ENCODE results near the gene AMPD2.
"Not testable (repeated sequence)": the region's sequence is repeated elsewhere in the genome, so short reads cannot be mapped to it uniquely, and the experiment has no call there.

The AMPD2 gene

DNA sequence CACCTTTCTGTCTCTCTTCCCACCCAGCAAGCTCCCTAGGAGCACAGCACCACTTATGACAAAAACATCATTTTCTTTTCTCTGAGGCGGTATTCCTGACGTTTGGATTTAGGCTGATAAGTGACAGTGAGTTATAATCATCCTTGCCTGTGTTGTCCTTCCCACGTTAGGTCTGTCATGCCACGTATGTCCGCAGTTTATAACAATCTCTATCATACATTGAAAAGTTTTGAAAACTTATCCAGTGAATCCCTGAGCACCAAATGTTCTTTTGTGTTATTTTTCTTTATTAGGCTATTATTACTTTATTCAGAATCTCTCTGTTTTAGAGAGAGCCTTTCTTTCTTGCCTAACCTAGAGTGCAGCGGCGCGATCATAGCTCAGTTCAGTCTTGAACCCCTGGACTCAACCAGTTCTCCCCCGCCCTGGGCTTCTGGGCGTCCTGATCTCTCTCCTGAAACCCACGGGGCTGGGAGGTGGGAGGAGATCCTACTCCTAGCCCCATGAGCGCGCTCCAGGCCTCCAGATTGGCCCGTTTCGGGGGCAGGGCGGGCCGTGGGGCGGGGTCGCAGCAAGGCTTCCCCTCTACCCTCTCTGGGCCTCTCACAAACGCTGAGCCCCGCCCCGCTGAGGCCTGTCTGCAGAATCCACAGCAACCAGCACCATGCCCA lies 48.0 kb downstream of the AMPD2 start, which contains the start of gene GSTM2:
GSTM2 (plus strand) TSS at position 606 of the 671 bp plus-strand sequence; CDS start at position 665, 59 bp downstream.
- Mint-ChIP-seq H3K4me3 (peak within 1 kb of the TSS; percentile 68), H3K4me1 (ENCODE audit: low read depth) (peaks cover 19% of the 10 kb centered on the region), H3K9me3 (ENCODE audit: low read depth) (no peaks in the 10 kb centered on the region), H3K27ac (no peak within 1 kb of the TSS), H3K36me3 (peaks cover 3% of the 10 kb centered on the region), H3K27me3 (no peaks in the 10 kb centered on the region)

DNA sequence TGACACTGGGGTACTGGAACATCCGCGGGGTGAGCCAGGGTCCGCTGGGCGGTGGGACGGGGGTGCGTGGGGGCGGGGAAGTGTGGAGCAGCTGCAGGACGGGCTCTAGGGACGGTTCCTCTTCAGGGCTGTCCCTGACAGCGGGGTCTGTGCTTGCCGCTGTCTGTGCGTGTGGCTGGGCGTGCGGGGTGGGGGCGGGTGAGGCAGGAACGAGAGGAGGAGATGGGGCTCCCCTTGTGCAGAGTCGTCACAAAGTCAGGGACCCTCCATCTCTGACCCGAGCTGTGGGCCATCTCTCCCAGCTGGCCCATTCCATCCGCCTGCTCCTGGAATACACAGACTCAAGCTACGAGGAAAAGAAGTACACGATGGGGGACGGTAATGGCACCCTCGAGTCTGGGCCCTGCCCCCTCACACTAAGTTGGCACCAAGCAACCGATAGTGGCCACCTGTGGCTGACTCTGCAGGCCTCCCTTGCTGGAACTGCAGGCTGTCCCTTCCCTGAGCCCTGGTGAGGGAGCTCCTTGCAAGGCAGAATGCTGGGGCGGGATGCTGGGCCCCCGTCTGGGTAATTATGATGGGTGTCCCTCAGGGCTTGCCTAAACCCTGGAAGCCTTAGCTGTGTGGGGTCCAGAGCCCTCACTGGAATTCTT lies 48.6 kb downstream of the AMPD2 start:
- no peak overlapping the region for H3K27ac Mint-ChIP-seq

DNA sequence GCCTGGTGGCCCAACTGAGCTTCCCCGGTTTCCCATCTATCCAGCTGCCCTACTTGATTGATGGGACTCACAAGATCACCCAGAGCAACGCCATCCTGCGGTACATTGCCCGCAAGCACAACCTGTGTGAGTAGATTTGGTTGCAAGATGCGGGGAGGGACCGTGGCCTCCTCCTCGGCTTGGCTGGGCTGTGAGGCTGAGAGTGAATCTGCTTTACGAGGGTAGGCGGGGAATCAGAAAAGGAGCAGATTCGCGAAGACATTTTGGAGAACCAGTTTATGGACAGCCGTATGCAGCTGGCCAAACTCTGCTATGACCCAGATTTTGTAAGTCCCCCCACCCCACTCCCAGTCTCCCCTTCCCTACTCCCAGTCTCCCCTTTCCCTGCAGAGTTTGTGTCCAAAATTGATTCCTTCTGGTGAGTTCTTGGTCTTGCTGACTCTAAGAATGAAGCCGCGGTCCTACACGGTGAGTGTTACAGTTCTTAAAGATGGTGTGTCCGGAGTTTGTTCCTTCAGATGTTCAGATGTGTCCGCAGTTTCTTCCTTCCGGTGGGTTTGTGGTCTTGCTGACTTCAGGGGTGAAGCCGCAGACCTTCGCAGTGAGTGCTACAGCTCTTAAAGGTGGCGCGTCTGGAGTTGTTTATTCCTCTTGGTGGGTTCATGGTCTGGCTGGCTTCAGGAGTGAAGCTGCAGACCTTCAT lies 49.8 kb downstream of the AMPD2 start:
- Mint-ChIP-seq H3K27ac (no peak overlapping the region), H3K4me1 (ENCODE audit: low read depth) (peaks cover 19% of the 10 kb centered on the region), H3K36me3 (peaks cover 3% of the 10 kb centered on the region), H3K4me3 (peak overlapping the region; percentile 38), H3K27me3 (no peaks in the 10 kb centered on the region), H3K9me3 (ENCODE audit: low read depth) (no peaks in the 10 kb centered on the region)

More for the DNA sequence above, 48.6 kb downstream of the AMPD2 start:
- peak overlapping the region; percentile 68 for H3K4me3 Mint-ChIP-seq
- no peaks in the 10 kb centered on the region for H3K9me3 Mint-ChIP-seq (ENCODE audit: low read depth)
- peaks cover 3% of the 10 kb centered on the region for H3K36me3 Mint-ChIP-seq
- H3K27me3 Mint-ChIP-seq: no peaks in the 10 kb centered on the region
- peaks cover 19% of the 10 kb centered on the region for H3K4me1 Mint-ChIP-seq (ENCODE audit: low read depth)

DNA sequence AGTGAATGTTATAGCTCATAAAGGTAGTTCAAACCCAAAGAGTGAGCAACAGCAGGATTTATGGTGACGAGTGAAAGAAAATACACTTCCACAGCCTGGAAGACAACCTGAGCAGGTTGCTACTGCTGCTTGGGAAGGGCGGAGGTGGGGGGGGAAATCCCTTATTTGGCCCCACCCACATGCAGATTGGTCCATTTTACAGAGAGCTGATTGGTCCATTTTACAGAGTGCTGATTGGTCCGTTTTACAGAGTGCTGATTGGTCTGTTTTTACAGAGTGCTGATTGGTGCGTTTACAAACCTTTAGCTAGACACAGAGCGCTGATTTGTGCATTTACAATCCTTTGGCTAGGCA lies 50.3 kb downstream of the AMPD2 start:
- Mint-ChIP-seq H3K4me1 (ENCODE audit: low read depth) (peaks cover 19% of the 10 kb centered on the region), H3K4me3 (peak overlapping the region; percentile 38)
- H3K36me3 Mint-ChIP-seq; H3K9me3 Mint-ChIP-seq (ENCODE audit: low read depth); H3K27me3 Mint-ChIP-seq; H3K27ac Mint-ChIP-seq: not testable (repeated sequence)

DNA sequence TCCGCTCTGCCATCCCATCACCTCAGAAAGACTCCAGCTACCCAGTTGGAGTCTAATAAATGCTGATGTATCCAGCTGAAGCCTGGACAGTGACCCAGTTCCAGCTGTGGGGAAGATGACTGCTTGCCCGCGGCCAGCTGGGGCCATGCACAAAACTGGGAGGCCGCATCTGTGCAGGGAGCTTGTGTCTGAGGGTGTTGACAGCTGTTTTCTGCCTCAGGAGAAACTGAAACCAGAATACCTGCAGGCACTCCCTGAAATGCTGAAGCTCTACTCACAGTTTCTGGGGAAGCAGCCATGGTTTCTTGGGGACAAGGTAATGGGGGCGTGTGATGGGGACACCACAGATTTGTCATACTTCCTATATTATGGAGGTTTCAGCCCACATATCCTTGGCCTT lies 51.4 kb downstream of the AMPD2 start:
- H3K4me3 Mint-ChIP-seq: no peak overlapping the region
- no peaks in the 10 kb centered on the region for H3K9me3 Mint-ChIP-seq (ENCODE audit: low read depth)
- no peak overlapping the region for H3K27ac Mint-ChIP-seq
- H3K4me1 Mint-ChIP-seq (ENCODE audit: low read depth): peaks cover 19% of the 10 kb centered on the region
- H3K36me3 Mint-ChIP-seq: peaks cover 3% of the 10 kb centered on the region
- H3K27me3 Mint-ChIP-seq: no peaks in the 10 kb centered on the region

DNA sequence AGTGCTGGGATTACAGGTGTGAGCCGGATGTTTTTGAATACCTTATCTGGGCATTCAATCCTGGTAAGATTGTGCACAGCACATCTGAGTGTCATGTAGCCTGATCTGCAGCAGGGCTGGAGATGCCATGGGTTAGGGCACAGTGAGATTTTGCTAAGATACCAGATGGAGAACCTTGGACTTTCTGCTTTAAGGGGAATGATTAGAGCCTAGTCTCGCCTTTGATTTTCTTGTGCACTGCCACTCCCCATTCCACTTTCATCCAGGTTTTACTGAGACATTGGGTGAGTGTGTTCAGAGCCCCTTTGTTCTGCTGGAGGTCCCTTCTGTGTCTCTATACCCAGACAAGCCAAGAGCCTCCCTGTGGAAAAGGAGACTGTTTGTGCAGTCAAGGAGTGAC lies 54.2 kb downstream of the AMPD2 start:
- H3K27me3 Mint-ChIP-seq; H3K27ac Mint-ChIP-seq; H3K36me3 Mint-ChIP-seq; H3K4me3 Mint-ChIP-seq; H3K9me3 Mint-ChIP-seq (ENCODE audit: low read depth): not testable (repeated sequence)
- H3K4me1 Mint-ChIP-seq (ENCODE audit: low read depth): peaks cover 10% of the 10 kb centered on the region

DNA sequence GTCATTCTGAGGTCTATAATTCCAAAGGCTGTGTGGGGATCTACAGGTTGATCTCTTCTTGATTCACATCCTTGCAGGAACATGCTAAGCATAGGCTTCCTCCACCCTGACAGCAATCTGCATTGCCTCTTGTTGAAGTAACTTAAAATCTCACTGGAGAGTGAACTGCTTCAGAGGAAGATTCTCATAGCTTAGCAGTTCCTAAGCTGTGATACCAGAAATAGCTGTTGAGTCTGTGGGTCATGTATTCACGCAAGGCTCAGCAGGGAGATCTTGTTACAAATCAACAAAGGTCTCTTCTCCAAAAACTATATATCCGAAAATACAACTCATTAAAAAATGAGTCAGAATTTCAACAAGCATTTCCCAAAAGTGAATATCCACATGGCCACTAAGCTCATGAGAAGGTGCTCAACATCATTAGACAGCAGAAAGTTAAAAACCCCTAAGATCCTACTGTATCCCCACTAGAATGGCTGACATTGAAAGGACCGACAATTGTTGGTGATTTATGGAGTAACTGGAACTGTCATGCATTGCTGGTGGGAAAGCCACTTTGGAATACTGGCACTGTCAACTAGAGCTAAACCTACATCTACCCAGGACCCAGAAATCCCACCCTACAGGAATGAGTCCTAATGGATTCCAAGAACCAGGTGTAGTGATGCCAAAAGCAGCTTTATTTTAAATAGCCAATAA lies 57.2 kb downstream of the AMPD2 start:
- not testable (repeated sequence) for H3K27ac Mint-ChIP-seq; H3K4me1 Mint-ChIP-seq (ENCODE audit: low read depth); H3K27me3 Mint-ChIP-seq; H3K9me3 Mint-ChIP-seq (ENCODE audit: low read depth); H3K36me3 Mint-ChIP-seq; H3K4me3 Mint-ChIP-seq

DNA sequence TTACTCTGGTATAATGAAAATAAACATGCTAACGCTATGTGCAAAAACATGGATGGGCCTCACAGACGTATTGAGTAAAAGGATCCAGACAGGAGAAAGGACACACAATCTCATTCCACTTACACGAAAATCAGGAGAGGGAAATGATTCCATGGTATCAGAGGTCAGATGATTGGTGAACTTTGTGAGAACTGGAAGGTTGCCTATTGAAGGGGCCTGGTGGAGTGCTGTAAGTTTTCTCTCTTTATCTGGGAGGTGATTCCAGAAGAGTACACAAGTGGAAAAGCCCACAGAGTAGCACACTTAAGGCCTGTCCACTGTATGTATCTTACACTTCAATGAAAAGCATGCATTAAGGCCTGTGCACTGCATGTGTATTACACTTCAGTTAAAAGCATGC lies 57.8 kb downstream of the AMPD2 start:
- no peaks in the 10 kb centered on the region for H3K27me3 Mint-ChIP-seq
- H3K4me3 Mint-ChIP-seq: no peak overlapping the region
- no peaks in the 10 kb centered on the region for H3K36me3 Mint-ChIP-seq
- no peaks in the 10 kb centered on the region for H3K4me1 Mint-ChIP-seq (ENCODE audit: low read depth)
- no peaks in the 10 kb centered on the region for H3K9me3 Mint-ChIP-seq (ENCODE audit: low read depth)
- no peak overlapping the region for H3K27ac Mint-ChIP-seq

DNA sequence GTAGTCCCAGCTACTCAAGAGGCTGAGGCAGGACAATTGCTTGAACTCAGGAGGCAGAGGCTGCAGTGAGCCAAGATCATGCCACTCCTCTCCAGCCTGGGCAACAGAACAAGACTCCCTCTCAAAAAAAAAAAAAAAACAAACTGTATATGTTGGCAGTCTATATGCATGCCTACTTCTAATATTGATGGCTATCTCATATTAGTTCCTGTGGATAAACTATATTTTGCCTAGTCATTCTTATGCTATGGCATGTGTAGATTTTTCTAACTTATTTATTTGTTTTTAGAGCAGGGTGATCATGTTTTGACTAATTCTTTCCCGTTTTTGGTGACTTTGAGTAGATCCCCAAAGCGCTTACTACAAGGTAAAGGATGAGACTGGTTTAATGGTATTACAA lies 59.0 kb downstream of the AMPD2 start:
- H3K9me3 Mint-ChIP-seq (ENCODE audit: low read depth); H3K4me3 Mint-ChIP-seq; H3K4me1 Mint-ChIP-seq (ENCODE audit: low read depth); H3K27me3 Mint-ChIP-seq; H3K36me3 Mint-ChIP-seq; H3K27ac Mint-ChIP-seq: not testable (repeated sequence)
